K562 (cell line): ENCODE data around the gene NMRK1. TPM values are rescaled to one million over a fixed set of nuclear protein-coding genes. Genes with fewer than 3 reads are reported as not detected.

Experiments used
- ATAC-seq: fragments of 200-7000 bp; cut with Tn5 transposase; 3 replicates; pipeline ENCODE4 v1.9.1; 2020; ENCODE audit warnings: moderate library complexity
- BruUV-seq: library from RNA; stranded (reverse); fragments of 400-500 nt; replicated peaks from 2 replicates; lab custom pipeline; 2021; lab: Mats Ljungman, UMichigan
- CTCF ChIA-PET: fragments of 300-600 bp; formaldehyde crosslinking; extraction: SDS; loops from one replicate; lab custom pipeline; 2021; ENCODE audit warnings: low intra/inter-chr PET ratio; lab: Yijun Ruan, JAX
- POLR2A ChIA-PET: fragments of 300-600, 350-650 bp; sonication (Branson Sonifier 250); formaldehyde crosslinking; extraction: SDS; loops from one replicate; lab custom pipeline; 2021; ENCODE audit warnings: antibody characterized with exemption, inconsistent platforms; lab: Yijun Ruan, JAX
- DNase-seq, 4 experiments: peaks; one replicate each; pipeline versions ENCODE4 v3.0.0 to v3.0.0-alpha.2; 2011 to 2018; ENCODE audit warnings: low spot score in 3 of 4, mixed read lengths in 3 of 4; ENCODE audit errors: extremely low read depth in 1 of 4
- FAIRE-seq: peaks from 2 replicates; lab custom pipeline; 2011; peaks lifted over from hg19 to GRCh38; lab: Jason Lieb, UNC
- H2AFZ ChIP-seq: 2 replicates; pipeline ENCODE4 v1.6.0; 2011; ENCODE audit warnings: low read depth, low read length, control low read depth, inconsistent platforms
- H3K27ac ChIP-seq: fragments of 200-600 bp; 3 replicates; pipeline ENCODE4 v1.8.0; 2011; ENCODE audit warnings: low read depth, mild to moderate bottlenecking, control low read depth, inconsistent platforms, low read length, moderate library complexity, mixed read lengths; ENCODE audit errors: extremely low read depth
- H3K27me3 ChIP-seq, 2 experiments: fragments of 300-600 bp in 1 of 2; 2 replicates in 1 of 2; 3 replicates in 1 of 2; pipeline versions ENCODE4 v1.6.0 to v1.8.0; 2011; ENCODE audit warnings: inconsistent platforms in 2 of 2, low read length in 2 of 2, mild to moderate bottlenecking in 1 of 2, mixed read lengths in 1 of 2, moderate library complexity in 1 of 2; ENCODE audit not compliant: control insufficient read depth in 2 of 2, insufficient read depth in 2 of 2
- H3K36me3 ChIP-seq: fragments of 300-600 bp; 3 replicates; pipeline ENCODE4 v1.8.0; 2011; ENCODE audit warnings: mild to moderate bottlenecking, low read length, inconsistent platforms; ENCODE audit not compliant: control insufficient read depth, insufficient read depth
- H3K4me1 ChIP-seq, 2 experiments: fragments of 200-600 bp in 1 of 2; replicated peaks in 1 of 2; 2 replicates in 1 of 2; 3 replicates in 1 of 2; pipeline versions ENCODE4 v1.5.1 to v1.8.0; 2011; ENCODE audit warnings: inconsistent platforms in 2 of 2, low read length in 2 of 2, mild to moderate bottlenecking in 1 of 2, mixed read lengths in 1 of 2, moderate library complexity in 1 of 2; ENCODE audit not compliant: control insufficient read depth in 2 of 2, insufficient read depth in 2 of 2
- H3K4me2 ChIP-seq: 2 replicates; pipeline ENCODE4 v1.6.1; 2011; ENCODE audit warnings: low read length, control low read depth, inconsistent platforms, mixed read lengths; ENCODE audit not compliant: insufficient read depth
- H3K4me3 ChIP-seq: fragments of 200-600 bp; sonication (generic), shearing (Covaris generic); 2 replicates; pipeline ENCODE4 v1.5.1; 2016; ENCODE audit warnings: control low read depth, inconsistent platforms
- H3K79me2 ChIP-seq: fragments of 200-600 bp; 3 replicates; pipeline ENCODE4 v1.8.0; 2011; ENCODE audit warnings: low read length, inconsistent platforms; ENCODE audit not compliant: control insufficient read depth, insufficient read depth
- H3K9ac ChIP-seq, 2 experiments: 2 replicates each; pipeline versions ENCODE4 v1.6.0 to v1.6.1; 2011; ENCODE audit warnings: low read depth in 2 of 2, low read length in 2 of 2, control low read depth in 1 of 2, inconsistent platforms in 1 of 2, mild to moderate bottlenecking in 1 of 2, mixed read lengths in 1 of 2; ENCODE audit not compliant: insufficient read depth in 1 of 2
- H3K9me1 ChIP-seq: one replicate; pipeline ENCODE4 v1.6.0; 2011; ENCODE audit warnings: inconsistent platforms, mild to moderate bottlenecking, low read length, moderate library complexity; ENCODE audit not compliant: control insufficient read depth, insufficient read depth
- H3K9me3 ChIP-seq: replicated peaks from 2 replicates; pipeline ENCODE4 v1.5.1; 2011; ENCODE audit warnings: low read depth, low read length, inconsistent platforms; ENCODE audit not compliant: control insufficient read depth, insufficient read depth
- H4K20me1 ChIP-seq: replicated peaks from 2 replicates; pipeline ENCODE4 v1.6.1; 2011; ENCODE audit warnings: low read length, inconsistent platforms, mixed read lengths; ENCODE audit not compliant: control insufficient read depth, insufficient read depth
- CREB1 ChIP-seq, 2 experiments: sonication (generic) in 1 of 2; formaldehyde crosslinking in 1 of 2; IDR thresholded peaks; 2 replicates each; pipeline versions ENCODE4 v1.6.1 to v1.8.0; 2012 to 2022; ENCODE audit warnings: inconsistent platforms in 1 of 2, mild to moderate bottlenecking in 1 of 2, missing genetic modification reagents in 1 of 2, moderate library complexity in 1 of 2
- CREBBP ChIP-seq: IDR thresholded peaks from one replicate; pipeline ENCODE4 v1.6.1; 2012; ENCODE audit warnings: low read depth, mild to moderate bottlenecking, control low read depth, inconsistent platforms, low read length
- DACH1 ChIP-seq: fragments of 450-650 bp; IDR thresholded peaks from 2 replicates; pipeline ENCODE4 v1.6.1; 2018; ENCODE audit not compliant: partially characterized antibody
- ELF2 ChIP-seq: fragments of 250-450 bp; sonication (Bioruptor Pico); IDR thresholded peaks from 2 replicates; pipeline ENCODE4 v1.5.0; 2021; ENCODE audit warnings: mild to moderate bottlenecking
- HDAC1 ChIP-seq, 2 experiments: fragments of 450-650 bp; IDR thresholded peaks; 2 replicates each; pipeline ENCODE4 v1.6.1; 2016 to 2017; ENCODE audit warnings: inconsistent platforms in 1 of 2, mild to moderate bottlenecking in 1 of 2, moderate library complexity in 1 of 2
- NR3C1 ChIP-seq: sonication (generic); formaldehyde crosslinking; IDR thresholded peaks from 2 replicates; pipeline ENCODE4 v1.8.1; 2022; ENCODE audit warnings: missing genetic modification reagents
- TAL1 ChIP-seq: fragments of 450-650 bp; IDR thresholded peaks from 2 replicates; pipeline ENCODE4 v1.6.1; 2016; ENCODE audit warnings: mild to moderate bottlenecking
- ZNF217 ChIP-seq: sonication (generic); formaldehyde crosslinking; IDR thresholded peaks from 2 replicates; pipeline ENCODE4 v1.8.0; 2022; ENCODE audit warnings: mild to moderate bottlenecking, missing genetic modification reagents
- ZNF699 ChIP-seq: fragments of 250-450 bp; sonication (Bioruptor Pico); IDR thresholded peaks from 2 replicates; pipeline ENCODE4 v1.8.0; 2021; ENCODE audit warnings: mild to moderate bottlenecking, moderate library complexity; ENCODE audit not compliant: insufficient replicate concordance
- WGBS: fragments of 100-300 bp; shearing (Covaris generic); methylation state at CpG from one replicate; pipeline ENCODE4 v1.1.6; 2016; ENCODE audit warnings: low coverage, mixed read lengths; ENCODE audit not compliant: insufficient coverage; ENCODE audit errors: missing lambda C conversion rate; 5-methylcytosine and 5-hydroxymethylcytosine counted together
- in situ Hi-C: fragments of 300-500 bp; cut with MboI; formaldehyde crosslinking; loops from 4 replicates; pipeline ENCODE4 v1.15.0; 2018; ENCODE audit warnings: inconsistent platforms, mixed read lengths
- intact Hi-C: fragments of 100-400 bp; cut with micrococcal nuclease; formaldehyde crosslinking; loops from 2 replicates; pipeline ENCODE4 v1.14.2; 2022
- polyA plus RNA-seq, 8 experiments: library from polyadenylated mRNA; depleted of rRNA in 4 of 8; stranded (reverse) in 5 of 8; unstranded in 3 of 8; fragments of >200 nt; fragmentation: Nextera tagmentation in 2 of 8; fragmentation: Illumina TruSeq in 1 of 8; extraction: Ambion mirVana in 2 of 8; extraction: Trizol in 1 of 8; gene quantifications; 2 replicates each; pipeline versions ENCODE4 v1.2.1 to v1.2.3, GENCODE V29; 2011 to 2014; ENCODE audit warnings: inconsistent platforms in 1 of 8, missing spikeins in 1 of 8
- total RNA-seq, 7 experiments: library from RNA; depleted of rRNA in 6 of 7; stranded (reverse); fragments of >200 nt in 6 of 7; fragmentation: Illumina TruSeq in 2 of 7; extraction: Trizol in 2 of 7; gene quantifications; 2 replicates each; pipeline versions ENCODE4 v1.2.1 to v1.2.3, GENCODE V29; 2011 to 2021; ENCODE audit warnings: low replicate concordance in 1 of 7
- TF ChIP-seq, protein P1 (sequence below): sonication (generic); formaldehyde crosslinking; IDR thresholded peaks from 2 replicates; pipeline ENCODE4 v1.8.0; 2022; ENCODE audit warnings: missing genetic modification reagents, mild to moderate bottlenecking, moderate library complexity, borderline replicate concordance
- TF ChIP-seq, protein P2 (sequence below): fragments of 250-450 bp; sonication (Bioruptor Pico); IDR thresholded peaks from 2 replicates; pipeline ENCODE4 v1.4.0; 2020
- TF ChIP-seq, protein P3 (sequence below), 2 experiments: fragments of 200-800 bp in 1 of 2; sonication (Bioruptor generic) in 1 of 2; sonication (generic) in 1 of 2; formaldehyde crosslinking in 1 of 2; IDR thresholded peaks in 1 of 2; conservative IDR thresholded peaks in 1 of 2; 2 replicates each; pipeline versions ENCODE4 v1.5.0 to v1.6.1; 2016 to 2020; ENCODE audit warnings: missing compliant biosample characterization in 1 of 2, missing genetic modification characterization in 1 of 2, missing genetic modification reagents in 1 of 2

The NMRK1 gene
- total and polyA plus RNA-seq, 9 of the 15 experiments (the other 6 are each of a cell fraction or from before 2014, with no cell fraction given): 1.1 to 3.5 (median 1.7) TPM

DNA sequence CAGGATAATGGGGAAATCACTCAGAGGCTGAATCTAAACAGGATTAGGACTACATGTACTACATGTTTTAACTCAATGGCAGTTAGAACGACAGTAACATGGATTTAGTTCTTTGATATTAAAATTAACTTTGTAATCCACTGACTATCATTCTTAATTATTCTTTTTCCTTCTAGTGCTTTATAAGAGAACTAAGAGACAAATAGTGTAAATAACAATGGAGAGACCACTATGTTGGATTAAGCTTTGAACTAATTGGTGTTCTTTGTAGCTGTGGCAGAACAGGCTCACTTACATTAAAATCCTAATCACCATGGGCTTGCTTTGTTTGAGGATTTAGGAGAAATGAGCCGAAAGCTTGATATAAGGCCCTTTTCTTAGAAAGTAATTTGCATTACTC is 18.8 kb downstream of the NMRK1 start:
- in situ Hi-C loops (no loop called here), intact Hi-C loops (no loop called here)
- peaks cover 0 to 2% of the 10 kb centered on the region in 2 experiments; a peak in 3 of 5 replicates for H3K4me1 ChIP-seq
- TF ChIP-seq NR3C1 (CRISPR knock-in tag) (no peak), TAL1 (no peak), CREBBP (no peak), ZNF699 (CRISPR knock-in tag) (no peak), ZNF217 (CRISPR knock-in tag) (no peak), CREB1 (IDR thresholded peaks at IDR 0.05) (no peak), CREB1 (CRISPR knock-in tag; IDR thresholded peaks at IDR 0.05) (no peak), HDAC1 (IDR thresholded peaks at IDR 0.05) (no peak), ELF2 (CRISPR knock-in tag) (no peak), DACH1 (no peak)
- TF ChIP-seq, protein P1, sequence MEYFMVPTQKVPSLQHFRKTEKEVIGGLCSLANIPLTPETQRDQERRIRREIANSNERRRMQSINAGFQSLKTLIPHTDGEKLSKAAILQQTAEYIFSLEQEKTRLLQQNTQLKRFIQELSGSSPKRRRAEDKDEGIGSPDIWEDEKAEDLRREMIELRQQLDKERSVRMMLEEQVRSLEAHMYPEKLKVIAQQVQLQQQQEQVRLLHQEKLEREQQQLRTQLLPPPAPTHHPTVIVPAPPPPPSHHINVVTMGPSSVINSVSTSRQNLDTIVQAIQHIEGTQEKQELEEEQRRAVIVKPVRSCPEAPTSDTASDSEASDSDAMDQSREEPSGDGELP: no peak
- TF ChIP-seq, protein P2, sequence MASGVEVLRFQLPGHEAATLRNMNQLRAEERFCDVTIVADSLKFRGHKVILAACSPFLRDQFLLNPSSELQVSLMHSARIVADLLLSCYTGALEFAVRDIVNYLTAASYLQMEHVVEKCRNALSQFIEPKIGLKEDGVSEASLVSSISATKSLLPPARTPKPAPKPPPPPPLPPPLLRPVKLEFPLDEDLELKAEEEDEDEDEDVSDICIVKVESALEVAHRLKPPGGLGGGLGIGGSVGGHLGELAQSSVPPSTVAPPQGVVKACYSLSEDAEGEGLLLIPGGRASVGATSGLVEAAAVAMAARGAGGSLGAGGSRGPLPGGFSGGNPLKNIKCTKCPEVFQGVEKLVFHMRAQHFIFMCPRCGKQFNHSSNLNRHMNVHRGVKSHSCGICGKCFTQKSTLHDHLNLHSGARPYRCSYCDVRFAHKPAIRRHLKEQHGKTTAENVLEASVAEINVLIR: no peak
- TF ChIP-seq, protein P3, sequence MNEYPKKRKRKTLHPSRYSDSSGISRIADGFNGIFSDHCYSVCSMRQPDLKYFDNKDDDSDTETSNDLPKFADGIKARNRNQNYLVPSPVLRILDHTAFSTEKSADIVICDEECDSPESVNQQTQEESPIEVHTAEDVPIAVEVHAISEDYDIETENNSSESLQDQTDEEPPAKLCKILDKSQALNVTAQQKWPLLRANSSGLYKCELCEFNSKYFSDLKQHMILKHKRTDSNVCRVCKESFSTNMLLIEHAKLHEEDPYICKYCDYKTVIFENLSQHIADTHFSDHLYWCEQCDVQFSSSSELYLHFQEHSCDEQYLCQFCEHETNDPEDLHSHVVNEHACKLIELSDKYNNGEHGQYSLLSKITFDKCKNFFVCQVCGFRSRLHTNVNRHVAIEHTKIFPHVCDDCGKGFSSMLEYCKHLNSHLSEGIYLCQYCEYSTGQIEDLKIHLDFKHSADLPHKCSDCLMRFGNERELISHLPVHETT (CRISPR knock-in tag; conservative IDR thresholded peaks at IDR 0.05 in 1 of 2, IDR thresholded peaks at IDR 0.05 in 1 of 2): no peak
- no peak overlapping the region for H3K9ac ChIP-seq
- ChIA-PET CTCF (no interaction called here), POLR2A (no interaction called here)
- WGBS: 20% methylated on average over 2 of the region's 2 CpGs
- H3K9me3 ChIP-seq: no peaks in the 10 kb centered on the region
- H3K79me2 ChIP-seq: no peaks in the 10 kb centered on the region
- H3K27me3 ChIP-seq: no peaks in the 10 kb centered on the region
- H2AFZ ChIP-seq: peak overlapping the region; percentile 59
- H3K9me1 ChIP-seq: no peaks in the 10 kb centered on the region
- no peak for FAIRE-seq
- no peak overlapping the region for H3K4me2 ChIP-seq
- H3K36me3 ChIP-seq: no peaks in the 10 kb centered on the region
- no peak for DNase-seq
- no peaks in the 10 kb centered on the region for H4K20me1 ChIP-seq
- H3K27ac ChIP-seq: no peak overlapping the region
- no peak for ATAC-seq
- H3K4me3 ChIP-seq: no peak overlapping the region
- BruUV-seq: no TSS peak
